A673 (cell line): ENCODE data around the gene PAK1.

Experiments used
- EZH2 ChIP-seq: fragments of 200-600 bp; sonication (generic); IDR thresholded peaks from 2 replicates; pipeline ENCODE4 v1.6.1; 2017; ENCODE audit warnings: borderline replicate concordance, low read depth, mild to moderate bottlenecking, mixed read lengths, antibody characterized with exemption, low read length; ENCODE audit not compliant: poor library complexity, severe bottlenecking
- TF ChIP-seq, protein P1 (sequence below): fragments of 300-800, 200-600 bp; sonication (generic); conservative IDR thresholded peaks from 2 replicates; pipeline ENCODE4 v1.5.1; 2017; ENCODE audit warnings: low read depth, mild to moderate bottlenecking, antibody characterized with exemption, low read length, moderate library complexity, mixed read lengths

DNA sequence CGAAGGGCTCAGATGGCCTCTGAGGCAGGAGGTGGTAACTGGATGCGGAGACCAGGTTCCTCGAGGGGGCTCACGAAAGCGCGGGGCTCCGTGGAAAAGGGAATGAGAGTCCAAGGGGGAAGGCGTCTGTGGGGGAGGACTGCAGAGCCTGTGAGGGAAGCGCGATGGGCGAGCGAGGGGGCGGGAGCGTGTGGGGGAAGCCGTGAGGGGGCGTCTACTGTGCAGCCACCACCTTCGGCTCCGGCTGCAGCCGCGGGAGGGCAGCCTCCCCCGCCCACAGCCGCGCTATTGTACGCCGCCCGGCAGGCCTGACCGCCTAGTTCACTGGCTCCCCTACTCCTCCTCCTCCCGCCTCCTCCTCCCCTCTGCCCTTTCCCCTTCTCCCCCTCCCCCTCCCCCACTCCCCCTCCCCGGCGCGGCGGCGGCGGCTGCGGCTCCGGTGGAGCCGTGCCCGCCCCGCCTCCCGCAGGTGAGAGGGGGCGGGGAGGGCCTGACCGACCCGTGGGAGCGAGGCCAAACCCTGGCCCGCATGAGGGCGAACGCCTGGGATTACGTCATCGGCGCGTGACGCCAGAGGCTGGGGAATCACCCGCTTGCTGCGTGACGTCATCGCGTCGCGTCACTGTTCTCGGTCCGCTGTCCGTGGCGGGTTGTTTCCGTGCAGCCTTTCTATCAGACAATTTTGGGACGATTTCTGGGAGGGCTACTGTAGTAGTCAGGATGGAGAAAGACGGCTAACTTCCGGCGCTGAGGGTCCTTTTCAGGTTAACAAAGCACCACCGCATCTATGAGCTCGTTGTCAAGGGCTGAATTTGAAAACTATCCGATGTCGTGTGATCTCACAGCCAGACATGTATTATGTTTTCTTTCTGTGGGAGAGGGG, at the start of gene PAK1:
- TF ChIP-seq, protein P1, sequence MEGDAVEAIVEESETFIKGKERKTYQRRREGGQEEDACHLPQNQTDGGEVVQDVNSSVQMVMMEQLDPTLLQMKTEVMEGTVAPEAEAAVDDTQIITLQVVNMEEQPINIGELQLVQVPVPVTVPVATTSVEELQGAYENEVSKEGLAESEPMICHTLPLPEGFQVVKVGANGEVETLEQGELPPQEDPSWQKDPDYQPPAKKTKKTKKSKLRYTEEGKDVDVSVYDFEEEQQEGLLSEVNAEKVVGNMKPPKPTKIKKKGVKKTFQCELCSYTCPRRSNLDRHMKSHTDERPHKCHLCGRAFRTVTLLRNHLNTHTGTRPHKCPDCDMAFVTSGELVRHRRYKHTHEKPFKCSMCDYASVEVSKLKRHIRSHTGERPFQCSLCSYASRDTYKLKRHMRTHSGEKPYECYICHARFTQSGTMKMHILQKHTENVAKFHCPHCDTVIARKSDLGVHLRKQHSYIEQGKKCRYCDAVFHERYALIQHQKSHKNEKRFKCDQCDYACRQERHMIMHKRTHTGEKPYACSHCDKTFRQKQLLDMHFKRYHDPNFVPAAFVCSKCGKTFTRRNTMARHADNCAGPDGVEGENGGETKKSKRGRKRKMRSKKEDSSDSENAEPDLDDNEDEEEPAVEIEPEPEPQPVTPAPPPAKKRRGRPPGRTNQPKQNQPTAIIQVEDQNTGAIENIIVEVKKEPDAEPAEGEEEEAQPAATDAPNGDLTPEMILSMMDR, result peak; percentile 35; the same call in 1 of the 2 replicates
- TF ChIP-seq EZH2, result no peak
